Measurements from ENCODE around the gene NUTM1.
"Not testable (repeated sequence)": the region's sequence is repeated elsewhere in the genome, so short reads cannot be mapped to it uniquely, and the experiment has no call there.

The NUTM1 gene

DNA sequence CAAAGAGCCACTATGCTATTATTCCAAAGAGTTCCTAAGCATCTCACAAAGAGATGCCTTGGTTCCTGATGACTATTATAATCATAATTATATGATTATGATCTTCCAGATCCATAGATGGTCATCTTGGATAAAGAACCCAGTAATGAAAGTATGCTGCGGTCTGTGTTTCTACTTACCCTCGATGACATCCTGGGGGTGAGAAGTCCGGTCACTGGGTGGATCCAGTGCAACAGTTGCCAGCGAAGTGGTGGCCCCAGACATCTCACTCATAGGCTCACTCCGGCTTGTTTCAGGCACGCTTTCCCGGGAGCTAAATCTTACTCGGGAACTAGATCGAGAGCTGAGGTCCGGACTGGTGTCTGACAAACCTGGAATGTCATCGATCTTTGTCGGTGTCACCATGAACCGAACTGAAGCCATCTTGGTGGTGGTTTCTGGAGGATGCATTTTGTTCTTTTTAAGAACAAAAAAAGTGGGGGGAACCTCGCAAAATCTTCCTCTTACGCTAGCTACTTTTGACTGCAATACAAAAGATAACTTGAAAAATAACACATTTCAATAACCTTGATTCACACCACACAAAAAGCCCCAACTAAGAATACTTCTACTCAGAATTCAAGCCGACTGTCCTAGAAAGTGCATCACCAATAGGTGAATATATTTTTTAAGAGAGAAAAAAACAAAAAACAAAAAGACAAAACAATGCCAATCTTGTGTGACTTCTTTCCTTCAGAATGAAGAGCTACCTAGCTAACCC is 6.7 kb upstream of the NUTM1 start:
- DNase-seq (ENCODE audit: low read depth): no peak

GRCh38 chr15:34336991-34337556 is 6.0 kb upstream of the NUTM1 start:
- DNase-seq (ENCODE audit: low read depth): no peak

GRCh38 chr15:34337557-34338306 is 5.4 kb upstream of the NUTM1 start, which contains the start of gene SLC12A6:
Gene SLC12A6 (minus strand): TSS chr15:34337781. CDS start chr15:34336680, 1,101 bp downstream.
- peak; percentile 82 for DNase-seq (ENCODE audit: low read depth)

DNA sequence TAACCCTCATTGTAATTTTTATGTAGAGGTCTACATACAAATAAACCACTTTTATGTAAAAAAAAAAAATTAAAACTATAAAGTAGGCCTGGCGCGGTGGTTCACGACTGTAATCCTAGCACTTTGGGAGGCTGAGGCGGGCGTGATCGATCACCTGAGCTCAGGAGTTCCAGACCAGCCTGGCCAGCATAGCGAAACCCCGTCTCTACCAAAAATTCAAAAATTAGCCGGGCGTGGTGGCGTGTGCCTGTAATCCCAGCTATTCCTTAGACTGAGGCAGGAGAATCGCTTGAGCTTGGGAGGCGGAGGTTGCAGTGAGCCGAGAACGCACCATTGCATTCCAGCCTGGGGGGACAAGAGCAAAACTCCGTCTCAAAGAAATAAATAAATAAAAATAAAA is 4.8 kb upstream of the NUTM1 start:
- no peak for DNase-seq (ENCODE audit: low read depth)

- DNase-seq (ENCODE audit: low read depth): no peak
These were observed 3.2 kb upstream of the NUTM1 start for GRCh38 chr15:34339946-34340345.

DNA sequence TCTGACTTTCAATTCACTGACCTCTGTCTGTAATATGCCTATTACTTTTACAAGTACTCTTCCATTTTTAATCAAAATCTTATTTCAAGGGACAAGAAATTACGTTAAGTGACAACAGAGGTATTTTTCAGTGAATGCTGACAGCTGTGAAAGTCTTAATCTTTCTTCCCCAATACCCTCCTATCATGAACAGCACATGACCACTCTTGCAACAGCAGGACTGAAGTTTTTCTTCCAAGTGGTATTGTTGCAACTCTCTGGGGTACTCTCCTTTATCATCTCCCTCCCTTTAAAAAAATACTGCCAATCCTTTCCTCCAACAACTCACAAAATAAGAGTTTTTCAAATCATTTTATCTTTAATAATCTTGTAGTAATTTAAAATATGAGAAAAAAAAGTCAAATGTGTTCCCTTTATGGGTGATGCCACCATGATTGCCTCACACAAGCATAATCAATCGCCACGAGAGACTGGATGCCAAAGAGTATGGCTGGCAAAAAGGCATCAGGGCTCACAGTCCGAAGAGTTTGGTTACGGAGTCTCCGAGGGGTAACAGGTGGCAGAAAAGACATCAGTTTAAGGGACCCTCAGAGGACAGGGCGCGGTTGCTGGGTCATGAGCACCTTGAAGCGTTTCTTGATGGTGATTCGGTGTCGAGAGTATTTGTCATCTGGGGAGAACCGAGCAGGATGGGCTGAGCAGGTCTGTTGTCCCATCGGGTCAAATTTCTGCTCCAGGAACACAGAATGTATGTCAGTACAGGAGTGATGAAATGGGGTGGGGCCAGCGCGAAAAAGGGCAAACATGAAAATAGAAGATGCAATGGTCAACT is 1.5 kb upstream of the NUTM1 start:
- DNase-seq (ENCODE audit: low read depth): no peak

DNA sequence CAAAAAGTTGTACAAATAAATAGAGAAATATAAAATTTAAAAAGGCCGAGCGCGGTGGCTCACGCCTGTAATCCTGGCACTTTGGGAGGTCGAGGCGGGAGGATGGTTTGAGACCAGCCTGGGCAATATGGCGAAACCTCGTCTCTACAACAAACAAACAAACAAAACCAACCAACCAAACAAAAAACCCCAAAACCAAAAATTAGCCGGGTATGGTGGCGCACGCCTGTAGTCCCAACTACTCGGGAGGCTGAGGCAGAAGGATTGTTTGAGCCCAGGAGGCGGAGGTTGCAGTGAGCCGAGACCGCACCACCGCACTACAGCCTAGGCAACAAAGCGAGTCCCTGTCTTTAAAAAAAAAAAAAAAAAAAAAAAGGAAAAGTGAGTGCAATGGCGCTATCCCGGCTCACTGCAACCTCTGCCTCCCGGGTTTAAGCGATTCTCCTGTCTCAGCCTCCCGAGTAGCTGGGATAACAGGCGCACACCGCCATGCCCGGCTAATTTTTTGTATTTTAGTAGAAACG is 840 bp upstream of the NUTM1 start:
- DNase-seq (ENCODE audit: low read depth): not testable (repeated sequence)

DNA sequence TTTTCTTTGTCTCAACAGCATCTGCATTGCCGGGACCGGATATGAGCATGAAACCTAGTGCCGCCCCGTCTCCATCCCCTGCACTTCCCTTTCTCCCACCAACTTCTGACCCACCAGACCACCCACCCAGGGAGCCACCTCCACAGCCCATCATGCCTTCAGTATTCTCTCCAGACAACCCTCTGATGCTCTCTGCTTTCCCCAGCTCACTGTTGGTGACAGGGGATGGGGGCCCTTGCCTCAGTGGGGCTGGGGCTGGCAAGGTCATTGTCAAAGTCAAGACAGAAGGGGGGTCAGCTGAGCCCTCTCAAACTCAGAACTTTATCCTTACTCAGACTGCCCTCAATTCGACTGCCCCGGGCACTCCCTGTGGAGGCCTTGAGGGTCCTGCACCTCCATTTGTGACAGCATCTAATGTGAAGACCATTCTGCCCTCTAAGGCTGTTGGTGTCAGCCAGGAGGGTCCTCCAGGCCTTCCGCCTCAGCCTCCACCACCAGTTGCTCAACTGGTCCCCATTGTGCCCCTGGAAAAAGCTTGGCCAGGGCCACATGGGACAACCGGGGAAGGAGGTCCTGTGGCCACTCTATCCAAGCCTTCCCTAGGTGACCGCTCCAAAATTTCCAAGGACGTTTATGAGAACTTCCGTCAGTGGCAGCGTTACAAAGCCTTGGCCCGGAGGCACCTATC is 5.0 kb downstream of the NUTM1 start:
- DNase-seq (ENCODE audit: low read depth): no peak

- DNase-seq (ENCODE audit: low read depth): no peak
These were observed 5.7 kb downstream of the NUTM1 start for GRCh38 chr15:34348735-34349300.

DNA sequence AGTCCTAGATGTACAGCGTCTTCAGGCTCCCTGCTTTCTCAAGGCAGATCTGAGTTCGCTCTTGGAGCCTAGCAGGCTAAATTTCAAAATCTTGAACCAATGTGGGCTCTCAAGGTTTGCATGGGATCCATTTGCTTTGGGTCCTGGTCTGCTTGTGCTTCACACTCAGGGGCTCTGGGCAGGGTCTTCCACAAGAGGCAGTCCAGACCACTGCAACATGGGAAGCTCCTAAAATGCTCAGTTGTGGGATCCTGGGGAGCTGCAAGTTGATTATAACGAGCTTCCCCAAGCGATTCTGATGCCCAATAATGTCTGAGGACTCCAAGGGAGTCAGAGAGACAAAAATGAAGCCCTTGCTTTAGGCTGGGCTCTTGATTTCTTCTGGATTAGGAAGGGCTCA is 6.7 kb downstream of the NUTM1 start:
- DNase-seq (ENCODE audit: low read depth): no peak

DNA sequence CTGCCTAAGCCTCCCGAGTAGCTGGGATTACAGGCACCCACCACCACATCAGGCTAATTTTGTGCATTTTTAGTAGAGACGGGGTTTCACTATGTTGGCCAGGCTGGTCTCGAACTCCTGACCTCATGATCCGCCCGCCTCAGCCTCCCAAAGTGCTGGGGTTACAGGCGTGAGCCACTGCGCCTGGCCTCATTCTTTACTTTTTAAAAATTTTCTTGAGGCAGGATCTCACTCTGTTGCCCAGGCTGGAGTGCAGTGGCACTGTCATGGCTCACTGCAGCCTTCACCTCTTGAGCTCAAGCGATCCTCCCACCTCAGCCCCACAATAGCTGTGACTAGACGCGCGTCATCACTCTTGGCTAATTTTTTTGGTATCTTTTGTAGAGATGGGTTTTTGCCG is 9.9 kb downstream of the NUTM1 start:
- not testable (repeated sequence) for DNase-seq (ENCODE audit: low read depth)

GRCh38 chr15:34353627-34354026 is 10.5 kb downstream of the NUTM1 start:
- DNase-seq (ENCODE audit: low read depth): no peak

GRCh38 chr15:34354286-34354685 is 11.2 kb downstream of the NUTM1 start:
- no peak for DNase-seq (ENCODE audit: low read depth)

DNA sequence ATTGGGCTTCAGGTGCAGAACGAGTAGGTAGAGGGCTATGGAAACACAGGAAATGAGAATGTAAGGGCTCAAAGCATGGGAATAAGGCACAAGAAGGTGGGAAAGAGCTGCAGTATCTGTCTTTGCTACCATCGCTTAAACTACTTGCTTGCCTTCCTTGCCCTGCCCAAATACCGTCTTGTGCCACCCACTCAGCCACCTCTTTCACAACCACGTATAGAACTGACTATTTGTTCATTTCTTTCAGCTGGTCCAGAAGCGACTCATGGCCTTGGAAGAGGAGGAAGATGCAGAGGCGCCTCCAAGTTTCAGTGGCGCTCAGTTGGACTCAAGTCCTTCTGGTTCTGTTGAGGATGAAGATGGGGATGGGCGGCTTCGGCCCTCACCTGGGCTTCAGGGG is 12.1 kb downstream of the NUTM1 start:
- DNase-seq (ENCODE audit: low read depth): no peak

DNA sequence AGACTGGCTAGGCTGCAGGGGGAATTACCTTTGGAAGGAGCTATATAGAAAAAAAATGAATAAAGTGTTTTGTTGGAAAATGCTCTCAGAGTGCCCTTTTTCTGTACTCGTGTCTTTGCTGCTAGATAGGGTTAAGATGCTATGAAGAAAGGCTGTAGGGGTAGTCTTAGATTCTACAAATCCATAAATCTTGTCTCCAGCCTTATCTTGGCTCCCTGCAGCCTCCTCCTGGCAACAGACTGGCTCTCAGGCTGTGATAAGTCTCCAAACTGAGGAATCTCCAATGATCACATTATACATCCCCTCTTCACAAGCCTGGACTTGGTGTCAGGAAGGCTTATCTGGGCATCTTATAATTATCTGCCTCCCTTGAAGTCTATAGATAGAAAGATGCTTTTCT is 14.5 kb downstream of the NUTM1 start:
- no peak for DNase-seq (ENCODE audit: low read depth)

DNA sequence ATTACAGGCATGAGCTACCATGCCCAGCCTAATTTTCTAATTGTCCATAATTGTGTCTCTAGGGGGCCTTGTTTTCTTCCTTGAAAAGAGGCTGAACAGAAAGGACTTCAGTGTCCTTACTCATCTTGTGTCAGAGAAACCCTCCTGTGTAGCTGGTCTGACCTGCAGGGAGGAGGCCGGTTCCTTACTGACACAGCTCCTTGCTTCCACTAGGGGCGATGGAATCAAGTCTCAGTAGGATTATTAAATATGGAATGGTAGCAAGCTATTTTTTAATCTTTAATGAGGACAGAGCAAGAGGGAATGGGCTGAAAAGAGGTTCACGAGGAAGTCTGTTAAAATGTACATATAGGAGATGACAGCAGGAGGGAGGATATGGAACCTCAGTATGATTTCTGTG is 15.3 kb downstream of the NUTM1 start:
- no peak for DNase-seq (ENCODE audit: low read depth)

GRCh38 chr15:34358948-34359347 is 15.8 kb downstream of the NUTM1 start:
- DNase-seq (ENCODE audit: low read depth): no peak

- DNase-seq (ENCODE audit: low read depth): no peak
These were observed 16.3 kb downstream of the NUTM1 start for GRCh38 chr15:34359416-34359815.

- no peak for DNase-seq (ENCODE audit: low read depth)
These were observed 17.2 kb downstream of the NUTM1 start for GRCh38 chr15:34360298-34360697.

- no peak for DNase-seq (ENCODE audit: low read depth)
These were observed 18.2 kb downstream of the NUTM1 start for GRCh38 chr15:34361278-34361677.
